Stomach (tissue), 19 donors: ENCODE data around the gene ADIPOR1. TPM values are rescaled to one million over a fixed set of nuclear protein-coding genes. Genes with fewer than 3 reads are reported as not detected.
A peak's percentile ranks its signal among the peaks of the same experiment; 100 is the strongest.
"Not testable (repeated sequence)": the region's sequence is repeated elsewhere in the genome, so short reads cannot be mapped to it uniquely, and the experiment has no call there.

Experiments
- DNase-seq, 2 donors: peaks; one replicate each; pipeline versions ENCODE4 v3.0.0 to v3.0.0-alpha.2; 2013 to 2019
- H3K27ac ChIP-seq, 5 donors: fragments of 200-600 bp in 4 of 5; sonication (generic) in 4 of 5; one replicate each; pipeline ENCODE4 v1.5.1; 2013 to 2019; ENCODE audit warnings: mild to moderate bottlenecking in 1 of 5, moderate library complexity in 1 of 5
- H3K27me3 ChIP-seq, 3 donors: fragments of 200-600 bp; sonication (generic); one replicate each; pipeline ENCODE4 v1.5.1; 2017 to 2019; ENCODE audit warnings: mixed run types in 1 of 3
- H3K36me3 ChIP-seq, 4 donors: fragments of 200-600 bp; sonication (generic); 1 replicate in 3 of 4; 2 replicates in 1 of 4; pipeline ENCODE4 v1.5.1; 2016 to 2019
- H3K4me1 ChIP-seq, 4 donors: fragments of 200-600 bp; sonication (generic); one replicate each; pipeline ENCODE4 v1.5.1; 2016 to 2019
- H3K4me3 ChIP-seq, 4 donors: fragments of 200-600 bp; sonication (generic) in 3 of 4; one replicate each; pipeline ENCODE4 v1.5.1; 2016 to 2019; ENCODE audit warnings: mild to moderate bottlenecking in 1 of 4
- H3K9me3 ChIP-seq, 4 donors: fragments of 200-600 bp; sonication (generic); one replicate each; pipeline ENCODE4 v1.5.1; 2016 to 2019
- EP300 ChIP-seq: sonication (generic); formaldehyde crosslinking; IDR thresholded peaks from one replicate; pipeline ENCODE4 v1.6.1; 2017; ENCODE audit warnings: antibody characterized with exemption
- POLR2A ChIP-seq, 4 donors: fragments of 450-650 bp; IDR thresholded peaks; one replicate each; pipeline ENCODE4 v1.6.1; 2016; ENCODE audit warnings: antibody characterized with exemption in 4 of 4, control low read depth in 2 of 4, mild to moderate bottlenecking in 1 of 4, moderate library complexity in 1 of 4
- POLR2AphosphoS5 ChIP-seq, 3 donors: sonication (generic); formaldehyde crosslinking; IDR thresholded peaks; one replicate each; pipeline ENCODE4 v1.6.1; 2016; ENCODE audit warnings: antibody characterized with exemption in 3 of 3
- WGBS, 5 donors: extraction: QIAGEN DNeasy Blood & Tissue Kit in 3 of 5; methylation state at CpG; one replicate each; pipeline versions ENCODE4 v1.1.5 to v1.1.7; 2013 to 2018; 5-methylcytosine and 5-hydroxymethylcytosine counted together
- intact Hi-C: fragments of 100-400 bp; cut with DNase I; formaldehyde crosslinking; loops from one replicate; pipeline ENCODE4 v1.15.1; 2023; ENCODE audit warnings: low total_unique reads
- long read RNA-seq, 10 donors: transcript quantifications; one replicate each; lab custom pipeline, GENCODE V29; 2026
- polyA plus RNA-seq, 3 donors: library from polyadenylated mRNA; stranded (reverse); fragments of 200-250 nt; gene quantifications; one replicate each; pipeline ENCODE4 v1.2.3, GENCODE V29; 2013
- total RNA-seq, 5 donors: library from RNA; depleted of rRNA; stranded (reverse); fragments of >200 nt; gene quantifications; one replicate each; pipeline versions ENCODE4 v1.1.0 to v1.2.3, GENCODE V29; 2014 to 2016
- TF ChIP-seq, protein P1 (sequence below), 7 experiments: fragments of 450-650 bp in 4 of 7; fragments of 200-600 bp in 3 of 7; sonication (generic) in 3 of 7; IDR thresholded peaks; one replicate each; pipeline ENCODE4 v1.5.1; 2016 to 2019; ENCODE audit warnings: antibody characterized with exemption in 7 of 7, control low read depth in 2 of 7, mild to moderate bottlenecking in 1 of 7
- donor health status: healthy with polysubstance abuse.
- donor health status: Bipolar disorder and iron deficiency.
- donor health status: healthy.

ADIPOR1 gene, protein sequence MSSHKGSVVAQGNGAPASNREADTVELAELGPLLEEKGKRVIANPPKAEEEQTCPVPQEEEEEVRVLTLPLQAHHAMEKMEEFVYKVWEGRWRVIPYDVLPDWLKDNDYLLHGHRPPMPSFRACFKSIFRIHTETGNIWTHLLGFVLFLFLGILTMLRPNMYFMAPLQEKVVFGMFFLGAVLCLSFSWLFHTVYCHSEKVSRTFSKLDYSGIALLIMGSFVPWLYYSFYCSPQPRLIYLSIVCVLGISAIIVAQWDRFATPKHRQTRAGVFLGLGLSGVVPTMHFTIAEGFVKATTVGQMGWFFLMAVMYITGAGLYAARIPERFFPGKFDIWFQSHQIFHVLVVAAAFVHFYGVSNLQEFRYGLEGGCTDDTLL
- 100 to 1,000 TPM in 1 of 5 donors, 10 to 100 TPM in 4; 46.1 to 112 (median 70.6) TPM for total RNA-seq
- polyA plus RNA-seq: 10 to 100 TPM; 55.8 to 69.7 (median 60.5) TPM
- long read RNA-seq, donor 1, transcript ADIPOR1-201 (8 exons, 2,177 nt): major isoform, 5 of 6 reads
- long read RNA-seq, donor 1, partial matches to known transcripts: 0 of 6 reads
- long read RNA-seq, donor 1, other reads (novel, unspliced or antisense): 0 of 6 reads
- long read RNA-seq, donor 2, transcript ADIPOR1-201 (8 exons, 2,177 nt): major isoform, 15 of 60 reads
- long read RNA-seq, donor 2, partial matches to known transcripts: 31 of 60 reads
- long read RNA-seq, donor 2, other reads (novel, unspliced or antisense): 14 of 60 reads
- long read RNA-seq, donor 3, transcript ADIPOR1-201 (8 exons, 2,177 nt): major isoform, 6 of 6 reads
- long read RNA-seq, donor 3, partial matches to known transcripts: 0 of 6 reads
- long read RNA-seq, donor 3, other reads (novel, unspliced or antisense): 0 of 6 reads
- long read RNA-seq, donor 4, partial matches to known transcripts: 0 of 3 reads
- long read RNA-seq, donor 4, other reads (novel, unspliced or antisense): 0 of 3 reads
- long read RNA-seq, donor 5, transcript ADIPOR1-201 (8 exons, 2,177 nt): major isoform, 31 of 32 reads
- long read RNA-seq, donor 5, partial matches to known transcripts: 0 of 32 reads
- long read RNA-seq, donor 5, other reads (novel, unspliced or antisense): 0 of 32 reads
- long read RNA-seq, donor 6: 0 reads
- long read RNA-seq, donor 7, transcript ADIPOR1-201 (8 exons, 2,177 nt): major isoform, 20 of 36 reads
- long read RNA-seq, donor 7, partial matches to known transcripts: 14 of 36 reads
- long read RNA-seq, donor 7, other reads (novel, unspliced or antisense): 0 of 36 reads
- long read RNA-seq, donor 8, transcript ADIPOR1-201 (8 exons, 2,177 nt): major isoform, 17 of 18 reads
- long read RNA-seq, donor 8, partial matches to known transcripts: 0 of 18 reads
- long read RNA-seq, donor 8, other reads (novel, unspliced or antisense): 0 of 18 reads
- long read RNA-seq, donor 9, transcript ADIPOR1-201 (8 exons, 2,177 nt): major isoform, 19 of 31 reads
- long read RNA-seq, donor 9, partial matches to known transcripts: 11 of 31 reads
- long read RNA-seq, donor 9, other reads (novel, unspliced or antisense): 0 of 31 reads
- long read RNA-seq, donor 10, transcript ADIPOR1-201 (8 exons, 2,177 nt): major isoform, 7 of 8 reads
- long read RNA-seq, donor 10, partial matches to known transcripts: 0 of 8 reads
- long read RNA-seq, donor 10, other reads (novel, unspliced or antisense): 0 of 8 reads

DNA sequence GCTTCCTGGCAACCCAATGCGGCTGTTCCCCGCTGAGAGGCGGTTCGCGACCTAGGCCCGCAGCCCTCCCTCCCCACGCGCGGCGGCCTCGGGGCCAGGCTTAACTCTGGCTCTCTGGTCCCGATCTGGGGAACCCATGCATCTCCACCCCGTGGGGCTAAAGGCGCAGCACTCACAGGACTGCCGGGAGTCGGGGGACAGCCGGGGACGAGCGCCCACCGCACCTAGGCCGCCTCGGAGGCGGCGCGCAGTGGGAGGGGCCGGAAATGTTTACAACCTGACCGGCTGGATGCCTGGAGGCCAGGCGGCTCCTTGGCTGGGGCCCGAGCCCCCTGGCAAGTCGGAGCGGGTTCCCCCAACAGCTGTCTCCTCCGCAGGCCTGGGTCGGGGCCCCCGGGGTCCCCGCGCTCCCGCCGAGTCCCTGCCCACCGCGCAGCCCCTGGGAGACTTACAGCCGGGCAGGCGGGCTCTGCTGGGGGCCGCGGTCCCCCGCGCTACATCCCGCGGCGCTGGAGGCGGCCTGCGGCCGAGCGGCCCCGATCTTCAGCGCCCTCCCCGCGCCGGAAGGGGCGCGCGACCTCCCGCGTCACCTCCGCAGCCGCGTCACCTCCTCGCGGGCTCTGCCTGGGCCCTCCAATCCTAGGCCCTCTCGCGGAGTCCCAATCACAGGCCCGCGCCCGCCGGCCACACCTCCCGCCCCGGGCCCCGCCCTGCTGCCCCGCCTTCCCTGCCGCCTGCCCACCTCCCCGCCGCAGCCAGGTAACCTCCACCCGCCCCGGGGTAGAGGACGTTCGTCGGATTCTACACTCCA, at the start of gene ADIPOR1:
Gene ADIPOR1 (minus strand): TSS at position 580 of the 811 bp plus-strand sequence. CDS start 7,242 bp downstream, outside the sequence.
- TF ChIP-seq, protein P1, sequence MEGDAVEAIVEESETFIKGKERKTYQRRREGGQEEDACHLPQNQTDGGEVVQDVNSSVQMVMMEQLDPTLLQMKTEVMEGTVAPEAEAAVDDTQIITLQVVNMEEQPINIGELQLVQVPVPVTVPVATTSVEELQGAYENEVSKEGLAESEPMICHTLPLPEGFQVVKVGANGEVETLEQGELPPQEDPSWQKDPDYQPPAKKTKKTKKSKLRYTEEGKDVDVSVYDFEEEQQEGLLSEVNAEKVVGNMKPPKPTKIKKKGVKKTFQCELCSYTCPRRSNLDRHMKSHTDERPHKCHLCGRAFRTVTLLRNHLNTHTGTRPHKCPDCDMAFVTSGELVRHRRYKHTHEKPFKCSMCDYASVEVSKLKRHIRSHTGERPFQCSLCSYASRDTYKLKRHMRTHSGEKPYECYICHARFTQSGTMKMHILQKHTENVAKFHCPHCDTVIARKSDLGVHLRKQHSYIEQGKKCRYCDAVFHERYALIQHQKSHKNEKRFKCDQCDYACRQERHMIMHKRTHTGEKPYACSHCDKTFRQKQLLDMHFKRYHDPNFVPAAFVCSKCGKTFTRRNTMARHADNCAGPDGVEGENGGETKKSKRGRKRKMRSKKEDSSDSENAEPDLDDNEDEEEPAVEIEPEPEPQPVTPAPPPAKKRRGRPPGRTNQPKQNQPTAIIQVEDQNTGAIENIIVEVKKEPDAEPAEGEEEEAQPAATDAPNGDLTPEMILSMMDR (IDR thresholded peaks at IDR 0.05): peak in 3 of 7 experiments; percentile 9 to 36 (median 19)
- no peak for TF ChIP-seq EP300
- TF ChIP-seq POLR2A (IDR thresholded peaks at IDR 0.05): no peak
- peak; percentile 84 to 93 (median 91) for TF ChIP-seq POLR2AphosphoS5 (IDR thresholded peaks at IDR 0.05)
- 0 to 1% (median 0%) methylated on average over 27 to 86 of the region's 86 CpGs for WGBS, 5 donors
- peaks cover 41 to 61% (median 53%) of the 10 kb centered on the region in 4 donors for H3K4me1 ChIP-seq
- H3K36me3 ChIP-seq: peaks cover 12 to 30% (median 18%) of the 10 kb centered on the region in 4 donors
- H3K9me3 ChIP-seq: no peaks in the 10 kb centered on the region
- peak; percentile 95 to 97 for DNase-seq
- intact Hi-C loops: no loop called here
- peak within 1 kb of the TSS; percentile 95 to 98 (median 97) for H3K27ac ChIP-seq
- H3K4me3 ChIP-seq: peak within 1 kb of the TSS; percentile 84 to 99 (median 89)
- no peaks in the 10 kb centered on the region for H3K27me3 ChIP-seq

DNA sequence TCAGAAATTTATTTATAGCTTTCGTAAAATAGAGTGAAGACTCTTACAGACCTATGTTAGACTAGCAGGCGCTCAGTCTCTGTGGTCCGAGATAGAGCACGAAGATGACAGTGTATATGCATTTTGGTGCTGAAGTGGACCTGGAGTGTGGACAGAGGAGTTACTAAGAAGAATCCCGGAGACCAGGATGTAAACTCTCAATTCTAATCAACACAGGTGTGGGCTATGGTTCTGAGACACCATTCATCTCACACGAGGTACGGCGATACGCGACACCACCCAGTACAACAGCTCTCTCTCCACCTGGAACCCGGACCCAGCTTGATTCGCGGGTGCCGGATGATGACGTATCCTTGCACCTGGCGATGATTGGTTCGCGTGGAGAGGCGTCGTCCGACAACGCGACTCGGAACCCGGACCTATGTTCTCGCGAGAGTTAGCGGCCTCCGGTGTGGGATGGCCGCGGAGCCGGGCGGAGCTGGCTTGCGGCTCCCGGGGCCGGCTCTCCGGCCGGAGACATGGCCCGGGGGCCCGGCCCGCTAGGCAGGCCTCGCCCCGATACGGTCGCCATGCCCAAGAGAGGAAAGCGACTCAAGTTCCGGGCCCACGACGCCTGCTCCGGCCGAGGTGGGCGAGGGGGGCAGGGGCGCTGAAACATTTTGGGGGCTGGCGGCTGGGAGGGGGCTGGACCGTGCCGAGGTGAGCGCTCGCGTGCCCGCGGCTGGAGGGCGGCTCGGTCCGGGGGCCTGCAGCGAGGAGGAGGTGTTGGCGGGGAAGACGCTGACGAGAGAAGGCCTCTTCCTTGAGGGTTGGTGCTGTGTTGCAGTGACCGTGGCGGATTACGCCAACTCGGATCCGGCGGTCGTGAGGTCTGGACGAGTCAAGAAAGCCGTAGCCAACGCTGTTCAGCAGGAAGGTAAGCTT, 49.1 kb upstream of the ADIPOR1 start, which contains the start of gene TMEM183A:
Gene TMEM183A (plus strand): TSS at position 427 of the 924 bp plus-strand sequence. CDS start 92 bp downstream, at position 519.
- no peaks in the 10 kb centered on the region for H3K9me3 ChIP-seq
- H3K36me3 ChIP-seq: peaks cover 18 to 38% (median 36%) of the 10 kb centered on the region in 4 donors
- peak within 1 kb of the TSS; percentile 91 to 97 (median 93) for H3K27ac ChIP-seq
- peak within 1 kb of the TSS; percentile 79 to 97 (median 91) for H3K4me3 ChIP-seq
- intact Hi-C loops: no loop called here
- H3K4me1 ChIP-seq: peaks cover 10 to 42% (median 30%) of the 10 kb centered on the region in 4 donors
- WGBS, 5 donors: 0 to 1% (median 0%) methylated on average over 47 to 78 of the region's 78 CpGs
- TF ChIP-seq, protein P1 (IDR thresholded peaks at IDR 0.05): no peak
- TF ChIP-seq POLR2AphosphoS5 (IDR thresholded peaks at IDR 0.05) (peak; percentile 86 to 98 (median 97)), POLR2A (IDR thresholded peaks at IDR 0.05) (peak in 2 of 4 donors; percentile 53 to 73), EP300 (no peak)
- H3K27me3 ChIP-seq: no peaks in the 10 kb centered on the region
- DNase-seq: peak; percentile 97 to 99

DNA sequence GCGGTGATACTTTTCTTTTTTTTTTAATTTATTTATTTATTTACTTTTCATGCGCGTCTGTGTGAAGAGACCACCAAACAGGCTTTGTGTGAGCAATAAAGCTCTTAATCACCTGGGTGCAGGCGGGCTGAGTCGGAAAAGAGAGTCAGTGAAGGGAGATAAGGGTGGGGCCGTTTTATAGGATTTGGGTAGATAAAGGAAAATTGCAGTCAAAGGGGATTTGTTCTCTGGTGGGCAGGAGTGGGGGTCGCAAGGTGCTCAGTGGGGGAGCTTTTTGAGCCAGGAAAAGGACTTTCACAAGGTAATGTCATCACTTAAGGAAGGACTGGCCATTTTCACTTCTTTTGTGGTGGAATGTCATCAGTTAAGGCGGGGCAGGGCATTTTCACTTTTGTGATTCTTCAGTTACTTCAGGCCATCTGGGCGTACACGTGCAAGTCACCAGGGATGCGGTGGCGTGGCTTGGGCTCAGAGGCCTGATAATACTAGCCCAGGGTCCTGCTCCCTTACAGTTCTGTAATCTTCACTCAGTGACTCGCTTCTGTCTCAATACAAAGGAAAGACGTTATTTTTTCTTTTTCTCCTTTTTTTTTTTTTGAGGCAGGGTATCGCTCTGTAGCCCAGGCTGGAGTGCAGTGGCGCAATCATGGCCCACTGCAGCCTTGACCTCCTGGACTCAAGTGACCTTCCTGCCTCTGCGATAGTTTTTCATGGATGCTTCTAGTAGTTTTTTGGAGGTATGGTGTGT, 47.5 kb upstream of the ADIPOR1 start:
- WGBS, 5 donors: 73 to 79% (median 75%) methylated on average over 17 of the region's 17 CpGs
- intact Hi-C loops, DNase-seq, H3K4me3 ChIP-seq, H3K27ac ChIP-seq, H3K9me3 ChIP-seq, H3K27me3 ChIP-seq: not testable (repeated sequence)
- Histone ChIP-seq H3K36me3 (peaks cover 9 to 22% (median 19%) of the 10 kb centered on the region in 4 donors), H3K4me1 (peaks cover 10 to 35% (median 27%) of the 10 kb centered on the region in 4 donors)
